WTC11 (cell line): ENCODE measurements around the gene CCDC71L. TPM values are rescaled to one million over a fixed set of nuclear protein-coding genes. Genes with fewer than 3 reads are reported as not detected.

Experiments used
- ATAC-seq: fragments of 200-7000 bp; cut with Tn5 transposase; 2 replicates; pipeline ENCODE4 v1.10.0; 2021; ENCODE audit warnings: mild to moderate bottlenecking, moderate library complexity
- CTCF ChIA-PET: fragments of 300-600 bp; sonication (Branson Sonifier 250); formaldehyde crosslinking; loops from one replicate; lab custom pipeline; 2021; ENCODE audit warnings: antibody characterized with exemption; lab: Charles Lee
- POLR2A ChIA-PET: fragments of 350-600 bp; sonication (Branson Sonifier 250); formaldehyde crosslinking; loops from one replicate; lab custom pipeline; 2021; ENCODE audit warnings: antibody characterized with exemption; lab: Charles Lee
- DNase-seq: peaks from one replicate; pipeline ENCODE4 v3.0.0; 2021; ENCODE audit warnings: low spot score
- H3K27ac Mint-ChIP-seq: 2 replicates; pipeline ENCODE4 v1.8.0; 2021; ENCODE audit warnings: mixed read lengths
- H3K27me3 Mint-ChIP-seq: 2 replicates; pipeline ENCODE4 v1.8.0; 2021; ENCODE audit warnings: low read depth, mild to moderate bottlenecking, moderate library complexity, mixed read lengths
- H3K36me3 Mint-ChIP-seq: 2 replicates; pipeline ENCODE4 v1.8.0; 2021; ENCODE audit warnings: mixed read lengths
- H3K4me1 Mint-ChIP-seq: 2 replicates; pipeline ENCODE4 v1.8.0; 2022; ENCODE audit warnings: mixed read lengths
- H3K4me3 Mint-ChIP-seq: 2 replicates; pipeline ENCODE4 v1.8.0; 2021; ENCODE audit warnings: mild to moderate bottlenecking, moderate library complexity, mixed read lengths
- H3K9me3 Mint-ChIP-seq: 2 replicates; pipeline ENCODE4 v1.8.0; 2021; ENCODE audit warnings: mixed read lengths
- ATF6 ChIP-seq: sonication (generic); formaldehyde crosslinking; IDR thresholded peaks from 2 replicates; pipeline ENCODE4 v1.8.1; 2023; ENCODE audit warnings: mild to moderate bottlenecking, missing genetic modification reagents
- ETV6 ChIP-seq: sonication (generic); formaldehyde crosslinking; IDR thresholded peaks from 2 replicates; pipeline ENCODE4 v1.8.1; 2022; ENCODE audit warnings: mild to moderate bottlenecking, missing genetic modification reagents
- GABPB1 ChIP-seq: sonication (generic); formaldehyde crosslinking; IDR thresholded peaks from 2 replicates; pipeline ENCODE4 v1.8.1; 2023; ENCODE audit warnings: mild to moderate bottlenecking, missing genetic modification reagents
- HMGXB4 ChIP-seq: sonication (generic); formaldehyde crosslinking; IDR thresholded peaks from 2 replicates; pipeline ENCODE4 v1.8.1; 2023; ENCODE audit warnings: mild to moderate bottlenecking, moderate library complexity, missing genetic modification reagents
- JAZF1 ChIP-seq: fragments of 250-450 bp; sonication (Bioruptor Pico); IDR thresholded peaks from 2 replicates; pipeline ENCODE4 v1.9.0; 2021; ENCODE audit warnings: moderate library complexity, mild to moderate bottlenecking, inconsistent platforms
- MYBL2 ChIP-seq: sonication (generic); formaldehyde crosslinking; IDR thresholded peaks from 2 replicates; pipeline ENCODE4 v1.8.1; 2023; ENCODE audit warnings: mild to moderate bottlenecking, moderate library complexity, missing genetic modification reagents
- NFATC4 ChIP-seq: fragments of 250-450 bp; sonication (Bioruptor Pico); IDR thresholded peaks from 2 replicates; pipeline ENCODE4 v1.9.0; 2021; ENCODE audit warnings: mild to moderate bottlenecking
- TCF7 ChIP-seq: sonication (generic); formaldehyde crosslinking; IDR thresholded peaks from 2 replicates; pipeline ENCODE4 v1.8.0; 2022; ENCODE audit warnings: mild to moderate bottlenecking, low read depth, missing genetic modification reagents, moderate library complexity
- ZNF121 ChIP-seq: sonication (generic); formaldehyde crosslinking; IDR thresholded peaks from 2 replicates; pipeline ENCODE4 v1.8.0; 2023; ENCODE audit warnings: missing genetic modification reagents
- ZNF219 ChIP-seq: sonication (generic); formaldehyde crosslinking; IDR thresholded peaks from 2 replicates; pipeline ENCODE4 v1.8.0; 2023; ENCODE audit warnings: missing genetic modification reagents, mild to moderate bottlenecking, borderline replicate concordance
- ZNF281 ChIP-seq: sonication (generic); formaldehyde crosslinking; IDR thresholded peaks from 2 replicates; pipeline ENCODE4 v1.8.0; 2023; ENCODE audit warnings: mild to moderate bottlenecking, missing genetic modification reagents
- ZNF423 ChIP-seq: fragments of 250-450 bp; sonication (Bioruptor Pico); IDR thresholded peaks from 2 replicates; pipeline ENCODE4 v2.1.2; 2022; ENCODE audit warnings: mild to moderate bottlenecking, moderate library complexity
- ZNF425 ChIP-seq: fragments of 250-450 bp; sonication (Bioruptor Pico); conservative IDR thresholded peaks from 2 replicates; pipeline ENCODE4 v1.9.0; 2021; ENCODE audit warnings: mild to moderate bottlenecking
- total RNA-seq: library from RNA; stranded (reverse); gene quantifications from 3 replicates; pipeline ENCODE4 v1.2.3, GENCODE V29; 2021

CCDC71L gene
- total RNA-seq, 1 experiment from 2014 or later, result 21.5 TPM

- TF ChIP-seq ZNF281 (CRISPR knock-in tag) (no peak), ATF6 (CRISPR knock-in tag) (no peak), JAZF1 (no peak), ETV6 (CRISPR knock-in tag) (no peak)
Measured at GRCh38 chr7:106634958-106635357, 26.0 kb downstream of the CCDC71L start (continued).

- POLR2A ChIA-PET, result no interaction called here
- no peak overlapping the region for H3K4me3 Mint-ChIP-seq
- no peak for DNase-seq
- H3K9me3 Mint-ChIP-seq, result peaks cover 4% of the 10 kb centered on the region
- H3K27ac Mint-ChIP-seq, result no peak overlapping the region
- ATAC-seq, result no peak
- no peaks in the 10 kb centered on the region for H3K36me3 Mint-ChIP-seq
- CTCF ChIA-PET, result no interaction called here
- peaks cover 3% of the 10 kb centered on the region; the same call in 1 of the 2 replicates for H3K27me3 Mint-ChIP-seq
- peaks cover 20% of the 10 kb centered on the region for H3K4me1 Mint-ChIP-seq
- no peak for TF ChIP-seq ZNF121 (CRISPR knock-in tag)
- no peak for TF ChIP-seq NFATC4
- no peak for TF ChIP-seq MYBL2 (CRISPR knock-in tag)
- TF ChIP-seq TCF7 (CRISPR knock-in tag), result no peak
- no peak for TF ChIP-seq GABPB1
- TF ChIP-seq, all 79 proteins: peak for 0
Measured at GRCh38 chr7:106630648-106631047, 30.3 kb downstream of the CCDC71L start.

- ATAC-seq, result no peak
- Mint-ChIP-seq H3K4me1 (peaks cover 26% of the 10 kb centered on the region), H3K4me3 (no peak overlapping the region)
- TF ChIP-seq ZNF425 (CRISPR knock-in tag) (no peak), ZNF219 (CRISPR knock-in tag) (no peak), HMGXB4 (CRISPR knock-in tag) (no peak), ZNF423 (CRISPR knock-in tag) (no peak)
- TF ChIP-seq, all 79 proteins: peak for 0
- no peak overlapping the region for H3K27ac Mint-ChIP-seq
- H3K27me3 Mint-ChIP-seq, result peaks cover 3% of the 10 kb centered on the region; the same call in 1 of the 2 replicates
- H3K9me3 Mint-ChIP-seq, result peaks cover 10% of the 10 kb centered on the region
- POLR2A ChIA-PET, result no interaction called here
- H3K36me3 Mint-ChIP-seq, result no peaks in the 10 kb centered on the region
- CTCF ChIA-PET, result interaction anchor here (2.3 kb wide), 1 partner anchor 87 kb away, joined by 9 read pairs; no protein-coding TSS in a partner anchor
- no peak for DNase-seq
Measured at GRCh38 chr7:106629516-106629915, 31.4 kb downstream of the CCDC71L start.
